ENCODE data around the gene ADAMTS9.

DNA sequence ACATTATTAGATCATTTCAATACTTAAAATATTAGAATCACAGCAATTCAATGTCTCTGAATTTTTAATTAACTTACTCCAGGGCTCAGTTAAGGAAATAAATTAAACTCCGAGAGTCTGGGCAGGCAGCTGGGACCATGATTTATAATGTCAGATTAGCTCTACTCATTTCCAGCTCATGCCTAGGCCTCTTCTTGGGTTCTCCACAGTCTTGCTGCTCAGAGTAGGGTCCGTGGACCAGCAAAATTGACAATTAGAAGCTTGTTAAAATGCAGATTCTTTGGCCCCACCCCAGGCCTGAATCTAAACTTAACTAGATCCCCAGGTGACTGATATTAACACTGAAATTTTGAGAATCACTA is 28.2 kb downstream of the ADAMTS9 start:
- TF ChIP-seq MTA1 (IDR thresholded peaks at IDR 0.05; ENCODE audit: borderline replicate concordance) (no peak), EZH2 (IDR thresholded peaks at IDR 0.05; ENCODE audit: borderline replicate concordance, low read depth, low read length) (no peak), ARID3B (CRISPR knock-in tag; IDR thresholded peaks at IDR 0.05; ENCODE audit: borderline replicate concordance) (no peak)

All from K562 (cell line).